Thymus (tissue), 11 donors: Measurements from ENCODE around the gene SUN5. TPM values are rescaled to one million over a fixed set of nuclear protein-coding genes. Genes with fewer than 3 reads are reported as not detected.

Experiments used
- DNase-seq, 9 donors: peaks; one replicate each; pipeline ENCODE4 v3.0.0-alpha.2; 2013; ENCODE audit warnings: low spot score in 9 of 9, low read depth in 6 of 9, missing footprints in 1 of 9
- H3K27ac ChIP-seq, 2 donors: one replicate each; pipeline ENCODE4 v1.5.1; 2013; ENCODE audit warnings: control low read depth in 1 of 2, low read depth in 1 of 2, low read length in 1 of 2, mild to moderate bottlenecking in 1 of 2, moderate library complexity in 1 of 2
- H3K27me3 ChIP-seq, 2 donors: one replicate each; pipeline ENCODE4 v1.5.1; 2013; ENCODE audit warnings: low read length in 1 of 2; ENCODE audit not compliant: control insufficient read depth in 2 of 2, insufficient read depth in 1 of 2
- H3K36me3 ChIP-seq, 2 donors: one replicate each; pipeline ENCODE4 v1.5.1; 2013; ENCODE audit warnings: low read length in 1 of 2, mild to moderate bottlenecking in 1 of 2, moderate library complexity in 1 of 2; ENCODE audit not compliant: control insufficient read depth in 2 of 2, insufficient read depth in 2 of 2
- H3K4me1 ChIP-seq, 2 donors: one replicate each; pipeline ENCODE4 v1.5.1; 2013; ENCODE audit warnings: low read length in 2 of 2; ENCODE audit not compliant: control insufficient read depth in 2 of 2, insufficient read depth in 2 of 2
- H3K4me3 ChIP-seq, 2 donors: one replicate each; pipeline ENCODE4 v1.5.1; 2013; ENCODE audit warnings: low read length in 2 of 2, control low read depth in 1 of 2, mild to moderate bottlenecking in 1 of 2
- H3K9me3 ChIP-seq, 2 donors: one replicate each; pipeline ENCODE4 v1.5.1; 2013; ENCODE audit warnings: low read length in 1 of 2, mild to moderate bottlenecking in 1 of 2; ENCODE audit not compliant: control insufficient read depth in 2 of 2, insufficient read depth in 1 of 2
- WGBS: extraction: QIAGEN DNeasy Blood & Tissue Kit; methylation state at CpG from one replicate; pipeline ENCODE4 v1.1.7; 2013; 5-methylcytosine and 5-hydroxymethylcytosine counted together
- polyA plus RNA-seq: library from polyadenylated mRNA; stranded (reverse); fragments of 200-250 nt; gene quantifications from one replicate; pipeline ENCODE4 v1.2.3, GENCODE V29; 2013
- total RNA-seq: library from RNA; stranded (reverse); fragments of 120-200 nt; gene quantifications from one replicate; pipeline ENCODE4 v1.2.4, GENCODE V29; 2013
- donor health status: healthy.

SUN5 gene
- total and polyA plus RNA-seq, 2 donors = not detected

DNA sequence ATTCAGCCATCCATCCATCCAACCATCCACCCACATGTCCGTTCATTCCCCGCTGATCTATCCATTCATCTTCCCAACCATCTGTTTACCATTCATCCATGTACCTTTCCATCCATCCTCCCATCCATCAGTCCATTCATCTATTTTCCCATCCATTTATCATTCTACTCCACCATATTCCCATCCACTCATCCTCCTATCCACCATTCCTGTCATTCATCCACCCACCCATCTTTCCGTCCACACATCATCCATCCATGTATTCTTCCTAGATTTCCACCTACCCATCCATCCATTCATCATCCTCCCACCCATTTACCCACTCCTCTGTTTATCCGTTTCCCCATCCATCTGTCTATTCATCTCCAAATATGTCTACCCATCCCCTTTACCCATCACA, 34.0 kb upstream of the SUN5 start:
- Histone ChIP-seq H3K36me3 (no peaks in the 10 kb centered on the region), H3K27ac (no peak overlapping the region), H3K4me3 (no peak overlapping the region), H3K4me1 (no peaks in the 10 kb centered on the region), H3K9me3 (peaks cover 0 to 7% of the 10 kb centered on the region in 2 donors), H3K27me3 (no peaks in the 10 kb centered on the region)
- whole genome bisulfite sequencing = 96% methylated on average over 4 of the region's 4 CpGs
- DNase-seq = no peak

DNA sequence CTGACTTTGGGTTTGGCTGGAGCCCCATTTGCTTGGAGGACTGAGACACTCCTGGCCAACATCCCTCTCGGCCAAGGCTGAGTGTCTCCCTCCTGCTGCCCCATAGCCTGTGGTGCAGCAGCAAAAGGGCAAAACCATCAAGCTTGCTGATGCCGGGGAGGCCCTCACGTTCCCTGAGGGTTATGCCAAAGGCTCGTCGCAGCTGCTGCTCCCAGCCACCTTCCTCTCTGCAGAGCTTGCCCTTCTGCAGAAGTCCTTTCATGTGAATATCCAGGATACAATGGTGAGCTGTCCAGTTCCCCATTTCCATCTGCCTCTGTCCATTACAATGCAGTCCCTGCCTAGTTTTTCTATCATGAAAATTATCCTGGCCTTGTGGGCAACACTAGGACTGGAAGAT, 33.2 kb upstream of the SUN5 start:
- no peaks in the 10 kb centered on the region for H3K4me1 ChIP-seq
- no peak overlapping the region for H3K4me3 ChIP-seq
- peaks cover 0 to 8% of the 10 kb centered on the region in 2 donors for H3K9me3 ChIP-seq
- no peaks in the 10 kb centered on the region for H3K27me3 ChIP-seq
- no peak for DNase-seq
- H3K36me3 ChIP-seq = no peaks in the 10 kb centered on the region
- H3K27ac ChIP-seq = no peak overlapping the region
- WGBS = 74% methylated on average over 5 of the region's 5 CpGs

DNA sequence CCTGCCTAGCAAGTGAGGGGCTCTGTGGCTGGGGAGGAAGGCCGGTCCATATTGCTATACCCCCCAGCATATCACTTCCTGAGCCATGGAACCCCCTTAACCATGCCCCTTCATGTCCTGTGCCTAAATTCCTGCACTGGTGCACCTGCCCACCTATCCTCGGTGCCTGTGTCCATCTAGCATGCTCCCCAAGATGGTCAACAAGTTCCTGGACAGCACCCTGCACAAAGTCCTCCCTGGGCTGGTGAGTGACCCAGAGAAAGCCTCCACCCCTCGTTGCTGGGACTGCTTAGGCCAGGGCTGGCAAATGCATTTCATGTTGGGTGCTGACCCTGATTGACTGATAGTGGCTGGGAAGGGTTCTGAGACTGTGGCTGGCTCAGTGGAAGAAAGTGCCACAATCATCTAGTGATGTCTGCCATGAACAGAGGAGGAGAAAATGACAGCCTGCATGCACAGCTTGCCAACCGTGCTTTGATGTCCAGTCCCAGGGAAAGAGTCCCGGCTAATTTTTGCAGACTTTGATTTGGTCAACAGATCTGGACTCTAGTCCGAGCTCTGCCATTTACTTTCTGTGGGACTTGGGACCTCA, 30.8 kb upstream of the SUN5 start:
- no peaks in the 10 kb centered on the region for H3K36me3 ChIP-seq
- H3K9me3 ChIP-seq = peaks cover 0 to 8% of the 10 kb centered on the region in 2 donors
- 90% methylated on average over 6 of the region's 6 CpGs for WGBS
- H3K27ac ChIP-seq = no peak overlapping the region
- no peak overlapping the region for H3K4me3 ChIP-seq
- no peak for DNase-seq
- no peaks in the 10 kb centered on the region for H3K4me1 ChIP-seq
- no peaks in the 10 kb centered on the region for H3K27me3 ChIP-seq

DNA sequence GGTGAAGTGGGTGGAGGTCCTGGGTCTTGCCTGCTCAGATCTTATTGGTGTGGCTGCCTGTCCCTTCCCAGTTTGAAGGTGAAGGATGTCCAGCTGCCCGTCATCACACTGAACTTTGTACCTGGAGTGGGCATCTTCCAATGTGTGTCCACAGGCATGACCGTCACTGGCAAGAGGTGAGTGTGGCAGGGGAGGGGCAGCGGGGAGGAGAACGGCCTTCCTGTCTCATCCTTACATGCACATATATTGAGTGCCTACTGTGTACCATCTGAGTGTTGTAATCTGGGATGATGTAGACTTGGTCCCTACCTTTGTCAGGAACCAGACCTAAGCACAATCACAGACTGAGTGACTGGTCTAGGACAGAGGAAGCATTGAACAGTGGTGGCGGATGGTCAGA, 29.9 kb upstream of the SUN5 start:
- peaks cover 0 to 8% of the 10 kb centered on the region in 2 donors for H3K9me3 ChIP-seq
- no peaks in the 10 kb centered on the region for H3K27me3 ChIP-seq
- H3K4me3 ChIP-seq = no peak overlapping the region
- no peak overlapping the region for H3K27ac ChIP-seq
- 90% methylated on average over 5 of the region's 5 CpGs for whole genome bisulfite sequencing
- H3K36me3 ChIP-seq = no peaks in the 10 kb centered on the region
- DNase-seq = no peak
- H3K4me1 ChIP-seq = no peaks in the 10 kb centered on the region

DNA sequence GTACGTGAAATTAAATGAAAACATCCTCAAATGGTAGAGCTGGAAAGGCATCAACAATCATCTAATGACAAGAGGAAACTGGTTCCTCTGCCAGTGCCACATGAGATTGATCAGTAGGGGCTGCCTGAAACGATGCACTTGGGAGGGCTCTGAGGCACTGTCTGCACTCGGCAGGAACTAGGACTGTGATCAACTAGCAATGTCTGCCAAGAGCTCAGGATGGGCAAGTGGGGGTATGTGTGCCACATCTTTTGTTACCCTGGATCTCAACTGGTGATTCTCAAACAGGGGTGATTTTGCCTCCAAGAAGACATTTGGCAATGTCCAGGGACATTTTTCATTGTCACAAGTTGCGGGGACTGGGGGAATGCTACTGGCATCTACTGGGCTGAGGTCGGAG, 29.1 kb upstream of the SUN5 start:
- no peaks in the 10 kb centered on the region for H3K36me3 ChIP-seq

DNA sequence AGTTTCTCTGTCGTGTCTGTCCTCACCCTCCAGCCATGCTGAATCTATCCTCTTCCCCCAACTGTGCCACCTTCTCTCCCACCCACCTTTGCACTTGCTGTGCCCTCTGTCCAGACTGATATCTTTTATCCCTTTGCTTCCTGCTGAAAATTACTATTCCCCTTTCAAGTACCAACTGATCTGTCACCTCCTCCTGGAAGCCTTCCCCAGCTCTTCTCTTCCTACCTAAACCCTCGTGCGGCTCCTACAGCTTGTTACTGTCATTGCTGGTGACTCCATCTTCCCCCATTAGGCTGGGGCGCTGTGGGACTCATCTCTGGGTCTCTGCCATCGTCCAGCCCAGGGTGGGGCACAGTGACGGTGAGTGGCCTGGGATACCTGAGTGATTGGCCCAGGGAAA, 28.3 kb upstream of the SUN5 start:
- H3K27me3 ChIP-seq = no peaks in the 10 kb centered on the region
- H3K4me1 ChIP-seq = no peaks in the 10 kb centered on the region
- WGBS = 90% methylated on average over 6 of the region's 6 CpGs
- H3K36me3 ChIP-seq = no peaks in the 10 kb centered on the region
- no peak for DNase-seq
- no peak overlapping the region for H3K4me3 ChIP-seq
- no peak overlapping the region for H3K27ac ChIP-seq
- H3K9me3 ChIP-seq = peaks cover 0 to 8% of the 10 kb centered on the region in 2 donors

More for the DNA sequence above, 29.1 kb upstream of the SUN5 start:
- WGBS = 79% methylated on average over 5 of the region's 5 CpGs
- Histone ChIP-seq H3K4me3 (no peak overlapping the region), H3K27me3 (no peaks in the 10 kb centered on the region), H3K9me3 (peaks cover 0 to 8% of the 10 kb centered on the region in 2 donors), H3K4me1 (no peaks in the 10 kb centered on the region), H3K27ac (no peak overlapping the region)
- DNase-seq = no peak

DNA sequence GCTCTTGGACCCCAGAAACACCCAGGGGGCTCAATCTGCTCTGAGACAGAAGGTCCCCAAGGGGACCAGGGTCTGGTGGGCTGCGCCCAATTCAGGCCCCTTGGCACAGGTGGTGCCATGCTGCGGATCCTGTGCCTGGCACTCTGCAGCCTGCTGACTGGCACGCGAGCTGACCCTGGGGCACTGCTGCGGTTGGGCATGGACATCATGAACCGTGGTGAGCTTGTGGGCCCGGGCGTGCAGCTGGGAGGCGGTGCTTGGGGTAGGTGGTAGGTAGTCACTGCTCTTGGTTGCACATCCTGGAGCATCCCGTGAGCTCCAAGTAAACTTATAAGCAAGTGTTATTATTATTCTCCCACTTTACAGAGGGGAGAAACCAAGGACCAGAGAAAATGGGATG, 27.3 kb upstream of the SUN5 start, which contains the start of gene BPIFB6:
Gene BPIFB6 (plus strand): TSS at position 118 of the 400 bp plus-strand sequence. CDS start 0 bp downstream, at position 118.
- Histone ChIP-seq H3K27me3 (no peaks in the 10 kb centered on the region), H3K4me3 (no peak within 1 kb of the TSS)
- no peak for DNase-seq

DNA sequence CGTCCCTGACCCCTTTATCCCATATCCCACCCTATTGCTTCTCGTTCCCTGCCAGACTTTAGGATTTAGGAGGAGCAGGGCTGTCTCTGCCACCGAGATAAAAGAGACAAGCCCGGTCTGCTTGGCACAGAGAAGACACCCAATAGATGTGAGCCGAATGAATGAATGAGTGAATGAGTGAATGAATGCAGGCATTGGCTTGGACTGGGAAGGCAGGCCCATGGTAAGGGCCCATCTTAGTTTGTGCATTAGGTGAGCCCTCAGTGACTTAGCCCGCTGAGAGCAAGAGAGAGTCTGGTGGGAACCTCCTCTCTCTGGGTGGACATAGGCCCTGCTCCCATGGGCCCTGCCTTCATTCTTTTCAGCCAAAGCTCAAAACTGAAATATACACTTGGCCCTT, 26.3 kb upstream of the SUN5 start:
- WGBS = 95% methylated on average over 6 of the region's 6 CpGs
- H3K27ac ChIP-seq = no peak overlapping the region
- DNase-seq = no peak
- H3K27me3 ChIP-seq = no peaks in the 10 kb centered on the region
- H3K4me3 ChIP-seq = no peak overlapping the region
- peaks cover 0 to 8% of the 10 kb centered on the region in 2 donors for H3K9me3 ChIP-seq
- H3K4me1 ChIP-seq = no peaks in the 10 kb centered on the region
- no peaks in the 10 kb centered on the region for H3K36me3 ChIP-seq

More for the DNA sequence above, 27.3 kb upstream of the SUN5 start, which contains the start of gene BPIFB6:
- no peak within 1 kb of the TSS for H3K27ac ChIP-seq
- WGBS = 94% methylated on average over 10 of the region's 10 CpGs
- H3K4me1 ChIP-seq = no peaks in the 10 kb centered on the region
- H3K36me3 ChIP-seq = no peaks in the 10 kb centered on the region
- H3K9me3 ChIP-seq = peaks cover 0 to 8% of the 10 kb centered on the region in 2 donors

DNA sequence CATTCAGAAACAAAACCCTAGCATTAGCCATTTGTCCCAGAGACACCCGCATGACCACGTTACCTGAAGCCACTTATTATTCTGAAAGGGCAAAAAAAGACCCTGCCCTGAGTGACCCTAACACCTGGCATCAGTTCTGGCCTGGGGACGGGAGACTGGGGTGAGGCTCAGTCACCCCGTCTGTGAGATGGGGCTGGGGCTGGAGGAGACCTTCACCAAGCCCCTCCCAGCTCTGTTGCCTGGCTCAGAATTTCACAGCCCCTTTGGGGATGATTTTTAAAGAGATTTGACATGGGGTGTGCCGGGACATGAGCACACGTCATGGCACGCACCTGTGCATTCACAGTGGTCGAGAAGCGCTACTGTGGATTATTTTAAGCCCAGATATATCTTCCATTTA, 25.8 kb upstream of the SUN5 start:
- Histone ChIP-seq H3K4me1 (no peaks in the 10 kb centered on the region), H3K27ac (no peak overlapping the region), H3K4me3 (no peak overlapping the region), H3K27me3 (no peaks in the 10 kb centered on the region), H3K9me3 (peaks cover 0 to 8% of the 10 kb centered on the region in 2 donors), H3K36me3 (no peaks in the 10 kb centered on the region)
- WGBS = 96% methylated on average over 9 of the region's 9 CpGs
- no peak for DNase-seq
